22Rv1 (cell line): ENCODE measurements around the gene LATS2.

Experiments
- H3K27ac ChIP-seq: fragments of 450-650 bp; 2 replicates; pipeline ENCODE4 v1.5.1; 2017
- CTCF ChIP-seq: fragments of 450-650 bp; IDR thresholded peaks from 2 replicates; pipeline ENCODE4 v1.5.1; 2017; ENCODE audit warnings: mild to moderate bottlenecking
- ZFX ChIP-seq: fragments of 450-650 bp; IDR thresholded peaks from 2 replicates; pipeline ENCODE4 v1.6.1; 2017; ENCODE audit warnings: antibody characterized with exemption, borderline replicate concordance

Gene LATS2

GRCh38 chr13:21010621-21011020, 50.8 kb downstream of the LATS2 start:
- peak overlapping the region; percentile 60 for H3K27ac ChIP-seq
- TF ChIP-seq ZFX (no peak), CTCF (no peak)

- H3K27ac ChIP-seq = no peak overlapping the region
- no peak for TF ChIP-seq CTCF
- TF ChIP-seq ZFX = no peak
These were observed 52.4 kb downstream of the LATS2 start for GRCh38 chr13:21009036-21009435.

GRCh38 chr13:21008026-21008425, 53.4 kb downstream of the LATS2 start:
- H3K27ac ChIP-seq = no peak overlapping the region
- no peak for TF ChIP-seq ZFX
- TF ChIP-seq CTCF = no peak

- TF ChIP-seq ZFX = no peak
- TF ChIP-seq CTCF = no peak
- no peak overlapping the region for H3K27ac ChIP-seq
These were observed 55.0 kb downstream of the LATS2 start for GRCh38 chr13:21006141-21007005.

- peak overlapping the region; percentile 68 for H3K27ac ChIP-seq
- TF ChIP-seq ZFX (no peak), CTCF (no peak)
These were observed 56.2 kb downstream of the LATS2 start for GRCh38 chr13:21005193-21005592.

- TF ChIP-seq CTCF (no peak), ZFX (no peak)
- H3K27ac ChIP-seq = no peak overlapping the region
These were observed 59.9 kb downstream of the LATS2 start for GRCh38 chr13:21001471-21001870.

GRCh38 chr13:21000647-21001046, 60.7 kb downstream of the LATS2 start:
- no peak overlapping the region for H3K27ac ChIP-seq
- TF ChIP-seq CTCF = no peak
- TF ChIP-seq ZFX = no peak
